Measurements from ENCODE around the gene CRYGS.

DNA sequence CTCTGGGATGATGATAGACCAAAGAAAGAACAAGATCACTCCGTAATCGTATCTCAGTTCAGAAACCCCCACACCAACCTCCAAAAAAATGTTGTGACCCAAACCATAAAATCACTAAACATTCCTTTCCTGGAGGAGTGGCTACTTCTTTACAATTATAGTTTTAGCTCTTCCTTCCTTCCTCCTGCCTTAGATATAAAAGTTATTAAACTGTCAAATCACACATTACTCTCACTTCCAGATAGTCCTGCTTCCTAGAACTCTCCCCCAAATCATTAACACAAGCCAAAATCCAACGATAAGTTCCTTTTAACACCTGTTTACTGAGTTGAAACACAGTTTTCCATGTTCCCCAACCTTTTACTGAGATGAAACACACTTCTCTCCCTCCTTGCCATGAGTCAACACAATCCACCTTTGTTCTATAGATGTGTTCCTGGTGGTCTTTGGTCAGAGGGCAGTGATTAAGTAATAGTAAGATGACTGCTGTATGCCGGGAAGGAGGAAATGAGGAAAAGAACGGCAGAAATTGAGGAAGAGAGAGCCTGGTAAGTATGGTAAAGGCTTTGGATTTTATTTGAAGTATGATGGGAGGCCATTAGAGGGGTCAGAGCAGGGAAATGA lies 8.3 kb upstream of the CRYGS start:
- TF ChIP-seq, protein P1, sequence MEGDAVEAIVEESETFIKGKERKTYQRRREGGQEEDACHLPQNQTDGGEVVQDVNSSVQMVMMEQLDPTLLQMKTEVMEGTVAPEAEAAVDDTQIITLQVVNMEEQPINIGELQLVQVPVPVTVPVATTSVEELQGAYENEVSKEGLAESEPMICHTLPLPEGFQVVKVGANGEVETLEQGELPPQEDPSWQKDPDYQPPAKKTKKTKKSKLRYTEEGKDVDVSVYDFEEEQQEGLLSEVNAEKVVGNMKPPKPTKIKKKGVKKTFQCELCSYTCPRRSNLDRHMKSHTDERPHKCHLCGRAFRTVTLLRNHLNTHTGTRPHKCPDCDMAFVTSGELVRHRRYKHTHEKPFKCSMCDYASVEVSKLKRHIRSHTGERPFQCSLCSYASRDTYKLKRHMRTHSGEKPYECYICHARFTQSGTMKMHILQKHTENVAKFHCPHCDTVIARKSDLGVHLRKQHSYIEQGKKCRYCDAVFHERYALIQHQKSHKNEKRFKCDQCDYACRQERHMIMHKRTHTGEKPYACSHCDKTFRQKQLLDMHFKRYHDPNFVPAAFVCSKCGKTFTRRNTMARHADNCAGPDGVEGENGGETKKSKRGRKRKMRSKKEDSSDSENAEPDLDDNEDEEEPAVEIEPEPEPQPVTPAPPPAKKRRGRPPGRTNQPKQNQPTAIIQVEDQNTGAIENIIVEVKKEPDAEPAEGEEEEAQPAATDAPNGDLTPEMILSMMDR (conservative IDR thresholded peaks at IDR 0.05; ENCODE audit: low read depth in 2 of 2): no peak
- TF ChIP-seq, protein P2, sequence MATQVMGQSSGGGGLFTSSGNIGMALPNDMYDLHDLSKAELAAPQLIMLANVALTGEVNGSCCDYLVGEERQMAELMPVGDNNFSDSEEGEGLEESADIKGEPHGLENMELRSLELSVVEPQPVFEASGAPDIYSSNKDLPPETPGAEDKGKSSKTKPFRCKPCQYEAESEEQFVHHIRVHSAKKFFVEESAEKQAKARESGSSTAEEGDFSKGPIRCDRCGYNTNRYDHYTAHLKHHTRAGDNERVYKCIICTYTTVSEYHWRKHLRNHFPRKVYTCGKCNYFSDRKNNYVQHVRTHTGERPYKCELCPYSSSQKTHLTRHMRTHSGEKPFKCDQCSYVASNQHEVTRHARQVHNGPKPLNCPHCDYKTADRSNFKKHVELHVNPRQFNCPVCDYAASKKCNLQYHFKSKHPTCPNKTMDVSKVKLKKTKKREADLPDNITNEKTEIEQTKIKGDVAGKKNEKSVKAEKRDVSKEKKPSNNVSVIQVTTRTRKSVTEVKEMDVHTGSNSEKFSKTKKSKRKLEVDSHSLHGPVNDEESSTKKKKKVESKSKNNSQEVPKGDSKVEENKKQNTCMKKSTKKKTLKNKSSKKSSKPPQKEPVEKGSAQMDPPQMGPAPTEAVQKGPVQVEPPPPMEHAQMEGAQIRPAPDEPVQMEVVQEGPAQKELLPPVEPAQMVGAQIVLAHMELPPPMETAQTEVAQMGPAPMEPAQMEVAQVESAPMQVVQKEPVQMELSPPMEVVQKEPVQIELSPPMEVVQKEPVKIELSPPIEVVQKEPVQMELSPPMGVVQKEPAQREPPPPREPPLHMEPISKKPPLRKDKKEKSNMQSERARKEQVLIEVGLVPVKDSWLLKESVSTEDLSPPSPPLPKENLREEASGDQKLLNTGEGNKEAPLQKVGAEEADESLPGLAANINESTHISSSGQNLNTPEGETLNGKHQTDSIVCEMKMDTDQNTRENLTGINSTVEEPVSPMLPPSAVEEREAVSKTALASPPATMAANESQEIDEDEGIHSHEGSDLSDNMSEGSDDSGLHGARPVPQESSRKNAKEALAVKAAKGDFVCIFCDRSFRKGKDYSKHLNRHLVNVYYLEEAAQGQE (IDR thresholded peaks at IDR 0.05; ENCODE audit: unreplicated experiment): no peak
- no peak for TF ChIP-seq EZH2 (IDR thresholded peaks at IDR 0.05; ENCODE audit: low read depth, unreplicated experiment)

Measured in GM23338 (cell line).